SK-N-SH treated with all-trans-retinoic acid at 6 μM for 48 hours (cell line): ENCODE results near the gene NPLOC4.

Experiments
- ATAC-seq: fragments of 200-7000 bp; cut with Tn5 transposase; 3 replicates; pipeline ENCODE4 v1.9.1; 2020; ENCODE audit warnings: mild to moderate bottlenecking, moderate library complexity
- ARNTL ChIP-seq: fragments of 450-650 bp; formaldehyde crosslinking; IDR thresholded peaks from 2 replicates; pipeline ENCODE4 v1.5.0; 2020; ENCODE audit warnings: low read depth, mild to moderate bottlenecking, moderate library complexity, borderline replicate concordance
- BACH2 ChIP-seq: fragments of 250-450 bp; sonication (Bioruptor Pico); IDR thresholded peaks from 2 replicates; pipeline ENCODE4 v1.9.0; 2021; ENCODE audit warnings: mild to moderate bottlenecking, borderline replicate concordance
- CSDC2 ChIP-seq: fragments of 250-450 bp; sonication (Bioruptor Pico); IDR thresholded peaks from 2 replicates; pipeline ENCODE4 v1.5.0; 2020; ENCODE audit warnings: mild to moderate bottlenecking, moderate library complexity
- ESRRG ChIP-seq: fragments of 250-450 bp; sonication (Bioruptor Pico); IDR thresholded peaks from 2 replicates; pipeline ENCODE4 v1.6.1; 2021; ENCODE audit warnings: mild to moderate bottlenecking
- GLIS3 ChIP-seq: fragments of 250-450 bp; sonication (Bioruptor Pico); IDR thresholded peaks from 2 replicates; pipeline ENCODE4 v1.5.0; 2020; ENCODE audit warnings: mild to moderate bottlenecking, moderate library complexity
- ISL1 ChIP-seq: fragments of 250-450 bp; sonication (Bioruptor Pico); IDR thresholded peaks from 2 replicates; pipeline ENCODE4 v2.1.2; 2022; ENCODE audit warnings: mild to moderate bottlenecking, moderate library complexity
- OSR1 ChIP-seq: fragments of 250-450 bp; sonication (Bioruptor Pico); IDR thresholded peaks from 2 replicates; pipeline ENCODE4 v1.8.0; 2022; ENCODE audit warnings: moderate library complexity, mild to moderate bottlenecking, inconsistent platforms
- PPARA ChIP-seq: fragments of 250-450 bp; sonication (Bioruptor Pico); IDR thresholded peaks from 2 replicates; pipeline ENCODE4 v1.5.0; 2020; ENCODE audit warnings: mild to moderate bottlenecking, borderline replicate concordance
- RARB ChIP-seq: fragments of 250-450 bp; sonication (Bioruptor Pico); IDR thresholded peaks from 2 replicates; pipeline ENCODE4 v1.8.0; 2021; ENCODE audit warnings: mild to moderate bottlenecking, moderate library complexity
- SNAI2 ChIP-seq: fragments of 250-450 bp; sonication (Bioruptor Pico); IDR thresholded peaks from 2 replicates; pipeline ENCODE4 v1.5.0; 2020; ENCODE audit warnings: mild to moderate bottlenecking, moderate library complexity
- TCF4 ChIP-seq: fragments of 250-450 bp; sonication (Bioruptor Pico); IDR thresholded peaks from 2 replicates; pipeline ENCODE4 v1.8.0; 2021; ENCODE audit warnings: mild to moderate bottlenecking, moderate library complexity, borderline replicate concordance
- TOX ChIP-seq: fragments of 250-450 bp; sonication (Bioruptor Pico); IDR thresholded peaks from 2 replicates; pipeline ENCODE4 v1.8.0; 2021; ENCODE audit warnings: mild to moderate bottlenecking, moderate library complexity, borderline replicate concordance
- ZC3H10 ChIP-seq: fragments of 250-450 bp; sonication (Bioruptor Pico); IDR thresholded peaks from 2 replicates; pipeline ENCODE4 v1.5.1; 2021; ENCODE audit warnings: mild to moderate bottlenecking, moderate library complexity
- ZFP3 ChIP-seq: fragments of 250-450 bp; sonication (Bioruptor Pico); IDR thresholded peaks from 2 replicates; pipeline ENCODE4 v1.5.0; 2020; ENCODE audit warnings: mild to moderate bottlenecking, moderate library complexity
- ZFP30 ChIP-seq: fragments of 450-650 bp; formaldehyde crosslinking; IDR thresholded peaks from 2 replicates; pipeline ENCODE4 v1.5.0; 2022; ENCODE audit warnings: mild to moderate bottlenecking, moderate library complexity
- ZNF565 ChIP-seq: fragments of 450-650 bp; formaldehyde crosslinking; conservative IDR thresholded peaks from 2 replicates; pipeline ENCODE4 v1.5.0; 2020; ENCODE audit warnings: low read depth, mild to moderate bottlenecking, moderate library complexity
- ZNF70 ChIP-seq: fragments of 450-650 bp; formaldehyde crosslinking; IDR thresholded peaks from 2 replicates; pipeline ENCODE4 v1.5.0; 2020; ENCODE audit warnings: mild to moderate bottlenecking, moderate library complexity
- ZNF8 ChIP-seq: fragments of 450-650 bp; formaldehyde crosslinking; IDR thresholded peaks from 2 replicates; pipeline ENCODE4 v1.5.0; 2020; ENCODE audit warnings: mild to moderate bottlenecking, moderate library complexity
- TF ChIP-seq, protein P1 (sequence below): fragments of 250-450 bp; sonication (Bioruptor Pico); IDR thresholded peaks from 2 replicates; pipeline ENCODE4 v1.8.0; 2021; ENCODE audit warnings: low read depth, mild to moderate bottlenecking, moderate library complexity, borderline replicate concordance
- TF ChIP-seq, protein P2 (sequence below): fragments of 250-450 bp; sonication (Bioruptor Pico); IDR thresholded peaks from 2 replicates; pipeline ENCODE4 v1.5.0; 2020; ENCODE audit warnings: mild to moderate bottlenecking, moderate library complexity
- TF ChIP-seq, protein P3 (sequence below): fragments of 250-450 bp; sonication (Bioruptor Pico); IDR thresholded peaks from 2 replicates; pipeline ENCODE4 v1.5.1; 2021; ENCODE audit warnings: mild to moderate bottlenecking, moderate library complexity
- TF ChIP-seq, protein P4 (sequence below): fragments of 250-450 bp; sonication (Bioruptor Pico); IDR thresholded peaks from 2 replicates; pipeline ENCODE4 v1.8.0; 2020; ENCODE audit warnings: mild to moderate bottlenecking, moderate library complexity, borderline replicate concordance
- TF ChIP-seq, protein P5 (sequence below): fragments of 250-450 bp; sonication (Bioruptor Pico); IDR thresholded peaks from 2 replicates; pipeline ENCODE4 v1.5.1; 2020; ENCODE audit warnings: low read depth, mild to moderate bottlenecking, moderate library complexity

The NPLOC4 gene

DNA sequence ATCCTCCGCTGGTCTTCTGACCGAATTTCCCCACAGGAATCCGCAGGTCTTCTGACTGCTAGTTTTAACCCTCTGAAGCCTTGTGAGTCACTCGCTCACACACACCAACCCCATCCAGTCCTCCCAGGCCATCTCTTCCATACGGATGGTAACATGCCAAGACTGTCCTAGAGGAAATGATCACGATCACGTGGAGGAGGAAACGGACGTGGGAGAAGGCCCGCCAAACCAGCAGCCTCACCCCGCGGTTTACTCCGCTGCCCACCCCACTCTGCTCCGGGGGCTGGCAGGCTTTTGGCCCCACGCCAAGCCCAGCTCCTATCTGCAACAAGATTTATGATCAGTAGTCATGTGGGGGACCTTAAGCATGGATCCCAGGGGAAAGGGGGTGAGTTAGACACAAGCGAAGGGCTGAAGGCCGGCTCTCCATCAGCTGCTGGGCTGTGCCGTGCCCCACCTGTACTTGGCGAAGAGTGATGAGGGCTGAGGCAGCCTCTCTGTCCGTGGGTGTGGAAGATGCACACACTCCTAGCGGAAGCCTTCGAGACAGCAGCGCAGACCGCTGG, 83.2 kb downstream of the NPLOC4 start:
- ATAC-seq, result peak; percentile 65
- TF ChIP-seq CSDC2 (CRISPR knock-in tag) (no peak), PPARA (no peak), ZFP3 (CRISPR knock-in tag) (no peak), TCF4 (CRISPR knock-in tag) (no peak), ZNF70 (CRISPR knock-in tag) (no peak), ESRRG (CRISPR knock-in tag) (no peak), OSR1 (CRISPR knock-in tag) (no peak), ISL1 (CRISPR knock-in tag) (no peak), SNAI2 (CRISPR knock-in tag) (no peak), ARNTL (CRISPR knock-in tag) (no peak), RARB (CRISPR knock-in tag) (no peak), GLIS3 (CRISPR knock-in tag) (no peak), BACH2 (CRISPR knock-in tag) (no peak), ZNF565 (CRISPR knock-in tag) (no peak)
- TF ChIP-seq, protein P1, sequence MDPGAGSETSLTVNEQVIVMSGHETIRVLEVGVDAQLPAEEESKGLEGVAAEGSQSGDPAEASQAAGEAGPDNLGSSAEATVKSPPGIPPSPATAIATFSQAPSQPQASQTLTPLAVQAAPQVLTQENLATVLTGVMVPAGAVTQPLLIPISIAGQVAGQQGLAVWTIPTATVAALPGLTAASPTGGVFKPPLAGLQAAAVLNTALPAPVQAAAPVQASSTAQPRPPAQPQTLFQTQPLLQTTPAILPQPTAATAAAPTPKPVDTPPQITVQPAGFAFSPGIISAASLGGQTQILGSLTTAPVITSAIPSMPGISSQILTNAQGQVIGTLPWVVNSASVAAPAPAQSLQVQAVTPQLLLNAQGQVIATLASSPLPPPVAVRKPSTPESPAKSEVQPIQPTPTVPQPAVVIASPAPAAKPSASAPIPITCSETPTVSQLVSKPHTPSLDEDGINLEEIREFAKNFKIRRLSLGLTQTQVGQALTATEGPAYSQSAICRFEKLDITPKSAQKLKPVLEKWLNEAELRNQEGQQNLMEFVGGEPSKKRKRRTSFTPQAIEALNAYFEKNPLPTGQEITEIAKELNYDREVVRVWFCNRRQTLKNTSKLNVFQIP (CRISPR knock-in tag), result no peak
- TF ChIP-seq, protein P2, sequence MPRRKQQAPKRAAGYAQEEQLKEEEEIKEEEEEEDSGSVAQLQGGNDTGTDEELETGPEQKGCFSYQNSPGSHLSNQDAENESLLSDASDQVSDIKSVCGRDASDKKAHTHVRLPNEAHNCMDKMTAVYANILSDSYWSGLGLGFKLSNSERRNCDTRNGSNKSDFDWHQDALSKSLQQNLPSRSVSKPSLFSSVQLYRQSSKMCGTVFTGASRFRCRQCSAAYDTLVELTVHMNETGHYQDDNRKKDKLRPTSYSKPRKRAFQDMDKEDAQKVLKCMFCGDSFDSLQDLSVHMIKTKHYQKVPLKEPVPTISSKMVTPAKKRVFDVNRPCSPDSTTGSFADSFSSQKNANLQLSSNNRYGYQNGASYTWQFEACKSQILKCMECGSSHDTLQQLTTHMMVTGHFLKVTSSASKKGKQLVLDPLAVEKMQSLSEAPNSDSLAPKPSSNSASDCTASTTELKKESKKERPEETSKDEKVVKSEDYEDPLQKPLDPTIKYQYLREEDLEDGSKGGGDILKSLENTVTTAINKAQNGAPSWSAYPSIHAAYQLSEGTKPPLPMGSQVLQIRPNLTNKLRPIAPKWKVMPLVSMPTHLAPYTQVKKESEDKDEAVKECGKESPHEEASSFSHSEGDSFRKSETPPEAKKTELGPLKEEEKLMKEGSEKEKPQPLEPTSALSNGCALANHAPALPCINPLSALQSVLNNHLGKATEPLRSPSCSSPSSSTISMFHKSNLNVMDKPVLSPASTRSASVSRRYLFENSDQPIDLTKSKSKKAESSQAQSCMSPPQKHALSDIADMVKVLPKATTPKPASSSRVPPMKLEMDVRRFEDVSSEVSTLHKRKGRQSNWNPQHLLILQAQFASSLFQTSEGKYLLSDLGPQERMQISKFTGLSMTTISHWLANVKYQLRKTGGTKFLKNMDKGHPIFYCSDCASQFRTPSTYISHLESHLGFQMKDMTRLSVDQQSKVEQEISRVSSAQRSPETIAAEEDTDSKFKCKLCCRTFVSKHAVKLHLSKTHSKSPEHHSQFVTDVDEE, result no peak
- TF ChIP-seq, protein P3, sequence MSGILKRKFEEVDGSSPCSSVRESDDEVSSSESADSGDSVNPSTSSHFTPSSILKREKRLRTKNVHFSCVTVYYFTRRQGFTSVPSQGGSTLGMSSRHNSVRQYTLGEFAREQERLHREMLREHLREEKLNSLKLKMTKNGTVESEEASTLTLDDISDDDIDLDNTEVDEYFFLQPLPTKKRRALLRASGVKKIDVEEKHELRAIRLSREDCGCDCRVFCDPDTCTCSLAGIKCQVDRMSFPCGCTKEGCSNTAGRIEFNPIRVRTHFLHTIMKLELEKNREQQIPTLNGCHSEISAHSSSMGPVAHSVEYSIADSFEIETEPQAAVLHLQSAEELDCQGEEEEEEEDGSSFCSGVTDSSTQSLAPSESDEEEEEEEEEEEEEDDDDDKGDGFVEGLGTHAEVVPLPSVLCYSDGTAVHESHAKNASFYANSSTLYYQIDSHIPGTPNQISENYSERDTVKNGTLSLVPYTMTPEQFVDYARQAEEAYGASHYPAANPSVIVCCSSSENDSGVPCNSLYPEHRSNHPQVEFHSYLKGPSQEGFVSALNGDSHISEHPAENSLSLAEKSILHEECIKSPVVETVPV (CRISPR knock-in tag), result no peak
- TF ChIP-seq, protein P4, sequence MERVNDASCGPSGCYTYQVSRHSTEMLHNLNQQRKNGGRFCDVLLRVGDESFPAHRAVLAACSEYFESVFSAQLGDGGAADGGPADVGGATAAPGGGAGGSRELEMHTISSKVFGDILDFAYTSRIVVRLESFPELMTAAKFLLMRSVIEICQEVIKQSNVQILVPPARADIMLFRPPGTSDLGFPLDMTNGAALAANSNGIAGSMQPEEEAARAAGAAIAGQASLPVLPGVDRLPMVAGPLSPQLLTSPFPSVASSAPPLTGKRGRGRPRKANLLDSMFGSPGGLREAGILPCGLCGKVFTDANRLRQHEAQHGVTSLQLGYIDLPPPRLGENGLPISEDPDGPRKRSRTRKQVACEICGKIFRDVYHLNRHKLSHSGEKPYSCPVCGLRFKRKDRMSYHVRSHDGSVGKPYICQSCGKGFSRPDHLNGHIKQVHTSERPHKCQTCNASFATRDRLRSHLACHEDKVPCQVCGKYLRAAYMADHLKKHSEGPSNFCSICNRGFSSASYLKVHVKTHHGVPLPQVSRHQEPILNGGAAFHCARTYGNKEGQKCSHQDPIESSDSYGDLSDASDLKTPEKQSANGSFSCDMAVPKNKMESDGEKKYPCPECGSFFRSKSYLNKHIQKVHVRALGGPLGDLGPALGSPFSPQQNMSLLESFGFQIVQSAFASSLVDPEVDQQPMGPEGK (CRISPR knock-in tag), result no peak

DNA sequence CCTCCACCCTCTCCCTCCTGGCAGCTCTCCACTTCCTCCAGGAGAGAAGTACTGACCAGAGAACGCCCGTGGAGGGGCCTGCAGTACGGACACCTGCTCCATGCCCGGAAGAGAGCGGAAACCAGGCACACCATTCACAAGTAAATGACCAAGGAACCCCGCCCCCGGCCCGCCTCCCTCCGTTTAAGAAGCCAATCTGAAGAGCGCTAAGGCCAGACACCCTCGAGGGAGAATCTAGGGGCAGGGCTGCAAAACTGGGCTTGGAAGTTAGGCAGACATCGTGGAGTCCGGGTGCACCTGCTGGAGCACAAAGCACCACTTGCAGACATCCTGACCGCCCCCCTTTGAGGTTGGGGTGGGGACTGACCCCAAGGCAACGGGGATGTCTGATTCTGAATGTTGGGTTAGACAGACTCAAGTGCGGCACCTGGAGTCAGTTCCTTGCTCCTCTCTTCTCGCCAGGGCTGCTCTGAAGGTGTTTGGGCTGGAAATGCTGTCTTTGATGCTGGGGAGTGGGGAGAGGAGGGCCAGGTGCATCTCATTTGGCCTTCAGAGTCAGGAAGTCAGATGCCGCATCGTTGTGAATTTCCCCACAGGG, 83.8 kb downstream of the NPLOC4 start:
- ATAC-seq, result peak; percentile 82
- TF ChIP-seq RARB (CRISPR knock-in tag) (no peak), ESRRG (CRISPR knock-in tag) (no peak), TOX (no peak), TCF4 (CRISPR knock-in tag) (no peak), ZNF8 (CRISPR knock-in tag) (no peak), ZNF565 (CRISPR knock-in tag) (no peak), ZNF70 (CRISPR knock-in tag) (no peak), BACH2 (CRISPR knock-in tag) (no peak), ZFP3 (CRISPR knock-in tag) (no peak), GLIS3 (CRISPR knock-in tag) (no peak), ISL1 (CRISPR knock-in tag) (no peak), ZC3H10 (no peak), OSR1 (CRISPR knock-in tag) (no peak), PPARA (no peak), ZFP30 (CRISPR knock-in tag) (no peak)
- TF ChIP-seq, protein P5, sequence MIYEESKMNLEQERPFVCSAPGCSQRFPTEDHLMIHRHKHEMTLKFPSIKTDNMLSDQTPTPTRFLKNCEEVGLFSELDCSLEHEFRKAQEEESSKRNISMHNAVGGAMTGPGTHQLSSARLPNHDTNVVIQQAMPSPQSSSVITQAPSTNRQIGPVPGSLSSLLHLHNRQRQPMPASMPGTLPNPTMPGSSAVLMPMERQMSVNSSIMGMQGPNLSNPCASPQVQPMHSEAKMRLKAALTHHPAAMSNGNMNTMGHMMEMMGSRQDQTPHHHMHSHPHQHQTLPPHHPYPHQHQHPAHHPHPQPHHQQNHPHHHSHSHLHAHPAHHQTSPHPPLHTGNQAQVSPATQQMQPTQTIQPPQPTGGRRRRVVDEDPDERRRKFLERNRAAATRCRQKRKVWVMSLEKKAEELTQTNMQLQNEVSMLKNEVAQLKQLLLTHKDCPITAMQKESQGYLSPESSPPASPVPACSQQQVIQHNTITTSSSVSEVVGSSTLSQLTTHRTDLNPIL (CRISPR knock-in tag), result no peak
- TF ChIP-seq, protein P2, result no peak
- TF ChIP-seq, protein P1 (CRISPR knock-in tag), result no peak
